ENCODE measurements around the gene TOMM40L. TPM values are rescaled to one million over a fixed set of nuclear protein-coding genes. Genes with fewer than 3 reads are reported as not detected.

The TOMM40L gene
- total RNA-seq, 3 donors from 2014 or later = 6.9 to 9.4 (median 8.2) TPM

GRCh38 chr1:161199506-161200139, 26.2 kb upstream of the TOMM40L start:
- Histone ChIP-seq H3K4me3 (peak overlapping the region in 2 of 3 donors; percentile 47 to 69), H3K9me3 (no peaks in the 10 kb centered on the region), H3K27me3 (no peaks in the 10 kb centered on the region), H3K4me1 (peaks cover 24% of the 10 kb centered on the region in 2 donors), H3K36me3 (no peaks in the 10 kb centered on the region), H3K27ac (peak overlapping the region; percentile 97 to 98)
- no peak for TF ChIP-seq CTCF (IDR thresholded peaks at IDR 0.05)
- no peak for TF ChIP-seq POLR2AphosphoS5 (IDR thresholded peaks at IDR 0.05)
- no peak for TF ChIP-seq POLR2A (IDR thresholded peaks at IDR 0.05)
- no peak for DNase-seq (ENCODE audit: low spot score in 2 of 2)
- intact Hi-C loops (cut with DNase I; ENCODE audit: low total_unique reads) = no loop called here

- TF ChIP-seq POLR2AphosphoS5 (IDR thresholded peaks at IDR 0.05) (no peak), POLR2A (IDR thresholded peaks at IDR 0.05) (no peak), CTCF (IDR thresholded peaks at IDR 0.05) (no peak)
- H3K4me3 ChIP-seq = peak overlapping the region in 1 of 3 donors; percentile 69
- no peaks in the 10 kb centered on the region for H3K36me3 ChIP-seq
- H3K27ac ChIP-seq = peak overlapping the region; percentile 97 to 98
- no peak for DNase-seq (ENCODE audit: low spot score in 2 of 2)
- no peaks in the 10 kb centered on the region for H3K27me3 ChIP-seq
- peaks cover 24% of the 10 kb centered on the region in 2 donors for H3K4me1 ChIP-seq
- H3K9me3 ChIP-seq = no peaks in the 10 kb centered on the region
- intact Hi-C loops (cut with DNase I; ENCODE audit: low total_unique reads) = no loop called here
Measured at GRCh38 chr1:161200421-161200991, 25.4 kb upstream of the TOMM40L start.

- intact Hi-C loops (cut with DNase I; ENCODE audit: low total_unique reads) = no loop called here
- Histone ChIP-seq H3K4me1 (peaks cover 24% of the 10 kb centered on the region in 2 donors), H3K27ac (peak overlapping the region; percentile 97 to 98), H3K9me3 (no peaks in the 10 kb centered on the region), H3K36me3 (no peaks in the 10 kb centered on the region), H3K4me3 (peak overlapping the region; percentile 69 to 77 (median 76)), H3K27me3 (no peaks in the 10 kb centered on the region)
- TF ChIP-seq POLR2A (IDR thresholded peaks at IDR 0.05) (no peak), CTCF (IDR thresholded peaks at IDR 0.05) (no peak), POLR2AphosphoS5 (IDR thresholded peaks at IDR 0.05) (no peak)
- no peak for DNase-seq (ENCODE audit: low spot score in 2 of 2)
Measured at GRCh38 chr1:161200992-161201835, 24.6 kb upstream of the TOMM40L start.

GRCh38 chr1:161201836-161202712, 23.8 kb upstream of the TOMM40L start, which contains the start of gene NDUFS2:
Gene NDUFS2 (plus strand): TSS chr1:161202367. CDS start chr1:161202386, 19 bp downstream.
- Histone ChIP-seq H3K27ac (peak within 1 kb of the TSS; percentile 97 to 98), H3K27me3 (no peaks in the 10 kb centered on the region), H3K4me3 (peak within 1 kb of the TSS; percentile 69 to 77 (median 76)), H3K4me1 (peaks cover 24% of the 10 kb centered on the region in 2 donors), H3K36me3 (no peaks in the 10 kb centered on the region), H3K9me3 (no peaks in the 10 kb centered on the region)
- TF ChIP-seq POLR2AphosphoS5 (IDR thresholded peaks at IDR 0.05) (peak; percentile 84 to 93 (median 90)), CTCF (IDR thresholded peaks at IDR 0.05) (peak in 1 of 3 donors; percentile 9), POLR2A (IDR thresholded peaks at IDR 0.05) (peak; percentile 62)
- DNase-seq (ENCODE audit: low spot score in 2 of 2) = peak; percentile 96 to 99
- intact Hi-C loops (cut with DNase I; ENCODE audit: low total_unique reads) = no loop called here

Measured in breast epithelium (tissue), 4 donors.